OCI-M1 (cell line): ENCODE results near the gene BAHCC1.

Experiments used
- DNase-seq: peaks from one replicate; lab custom pipeline; 2025; lab: John Stamatoyannopoulos, UW

The BAHCC1 gene

GRCh38 chr17:81386646-81387099, 8.6 kb upstream of the BAHCC1 start:
- DNase-seq, result no peak

GRCh38 chr17:81387100-81388090, 7.9 kb upstream of the BAHCC1 start:
- no peak for DNase-seq

DNA sequence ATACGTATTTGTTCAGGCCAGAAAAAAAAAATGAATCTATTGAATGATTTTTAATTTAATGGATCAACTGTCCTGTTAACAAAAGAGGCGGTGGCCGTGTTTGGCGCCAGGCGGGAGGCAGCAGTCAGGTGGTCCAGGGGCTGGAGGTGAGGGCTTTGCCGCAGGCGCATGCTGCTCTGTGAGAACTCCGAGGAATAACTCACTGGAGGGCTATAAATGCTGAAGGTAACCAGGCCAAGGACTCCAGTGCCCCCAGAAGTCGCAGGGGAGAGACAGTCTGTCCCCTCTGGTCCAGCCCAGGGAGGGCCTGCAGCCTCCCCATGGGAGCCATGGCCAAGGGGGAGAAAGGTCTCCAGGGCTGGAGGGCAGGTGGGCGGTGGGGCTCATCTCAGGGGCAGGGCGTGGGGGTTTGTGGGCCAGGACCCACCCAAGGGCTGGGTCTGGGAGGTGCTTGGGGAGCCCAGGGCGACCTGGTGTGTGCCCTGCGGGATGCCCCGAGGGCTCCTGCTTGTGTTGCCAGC, 7.1 kb upstream of the BAHCC1 start:
- DNase-seq, result no peak

DNA sequence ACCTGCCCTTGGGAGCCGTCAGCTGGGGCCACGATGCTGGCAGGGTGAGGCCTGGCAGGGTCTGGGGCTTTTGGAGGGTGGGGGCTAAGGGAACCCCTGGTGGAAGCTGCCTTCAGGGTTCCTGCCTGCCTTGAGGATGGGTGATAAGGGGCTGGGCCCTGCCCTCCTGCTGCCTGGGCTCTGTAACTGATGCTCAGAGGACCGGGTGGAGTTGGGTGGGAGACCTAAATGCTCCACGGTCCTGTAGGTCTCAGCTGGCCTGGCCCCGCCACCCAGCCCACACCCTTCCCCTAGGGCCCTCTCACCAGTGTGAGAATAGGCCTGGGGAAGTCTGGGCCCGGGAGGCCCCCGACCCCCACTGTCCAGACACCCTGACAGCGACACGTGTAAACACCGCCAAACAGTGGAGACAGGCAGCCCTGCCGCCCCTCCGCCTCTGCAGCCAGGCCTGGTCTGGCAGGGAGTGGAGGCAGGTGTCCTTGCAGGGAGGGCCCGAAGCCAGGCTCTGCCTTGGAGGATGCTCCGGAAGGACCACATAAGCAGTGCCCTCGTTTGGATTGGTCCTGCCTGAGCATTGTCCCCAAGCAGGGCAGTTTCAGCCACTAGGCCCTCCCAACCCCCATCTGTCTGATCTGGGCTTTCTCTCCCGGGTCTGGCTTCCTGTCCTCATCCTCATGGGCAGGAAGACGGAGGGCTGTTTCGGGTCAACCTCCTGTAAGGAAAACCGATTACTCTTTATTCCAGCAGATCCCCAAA, 6.5 kb upstream of the BAHCC1 start:
- DNase-seq, result no peak

DNA sequence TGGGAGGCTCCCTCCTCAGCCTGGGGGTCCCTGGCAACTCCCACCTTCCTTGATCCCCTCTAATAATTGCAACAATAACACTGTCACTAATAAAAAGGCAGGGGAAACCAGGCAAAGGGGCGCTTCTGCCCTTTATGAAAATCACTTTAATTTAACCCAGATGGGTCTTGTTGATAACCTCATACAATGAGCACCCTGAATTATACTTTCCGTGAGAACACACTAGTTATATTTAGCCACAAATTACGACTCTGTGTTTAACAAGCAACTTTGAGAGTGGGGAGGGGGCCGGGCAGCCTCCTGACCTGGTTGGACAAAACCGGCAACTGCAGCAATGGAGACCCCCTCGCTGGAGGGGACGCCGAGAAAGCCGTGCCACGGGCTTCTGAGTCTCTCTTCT, 5.7 kb upstream of the BAHCC1 start:
- DNase-seq, result no peak

DNA sequence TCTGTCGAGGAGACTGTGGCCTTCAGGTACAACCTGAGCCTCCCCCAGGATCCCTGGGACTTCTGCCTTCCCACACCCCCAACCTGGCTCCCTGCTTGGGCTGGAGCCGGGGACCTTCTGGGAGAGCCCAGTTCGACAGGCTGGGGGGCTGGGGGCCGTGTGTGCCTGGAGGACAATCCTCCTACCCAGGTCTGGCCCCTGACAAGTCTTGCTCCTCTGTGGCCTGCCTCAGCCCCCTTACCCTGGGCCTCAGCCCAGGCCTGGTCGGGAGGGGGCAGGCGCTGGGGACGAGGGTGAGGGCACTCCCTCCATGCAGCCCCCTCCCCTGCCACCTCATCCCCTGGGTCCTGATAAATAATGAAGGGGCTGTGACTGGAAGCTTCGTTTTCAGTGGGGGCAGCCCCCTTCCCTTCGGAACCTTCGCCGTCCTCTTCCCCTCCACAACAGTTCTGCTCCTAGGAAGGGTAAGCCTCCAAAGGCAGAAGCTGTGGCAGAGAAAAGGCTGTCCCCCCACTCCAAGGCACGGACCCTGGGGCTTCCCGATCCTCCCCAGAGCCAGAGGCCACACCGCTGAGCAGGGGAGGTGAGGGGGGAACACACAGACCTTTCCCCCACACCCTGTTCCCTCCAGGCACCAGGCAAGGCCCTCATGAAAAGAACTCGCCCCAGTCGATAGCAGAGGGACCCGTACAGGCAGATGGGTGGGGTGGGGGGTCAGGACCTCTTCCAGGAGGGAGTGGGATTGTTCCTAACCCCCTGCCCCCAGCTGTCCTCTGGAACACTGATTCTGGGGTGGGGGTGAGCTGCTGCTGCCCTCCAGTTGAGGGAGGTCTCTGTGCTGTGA, 5.0 kb upstream of the BAHCC1 start:
- DNase-seq, result no peak

DNA sequence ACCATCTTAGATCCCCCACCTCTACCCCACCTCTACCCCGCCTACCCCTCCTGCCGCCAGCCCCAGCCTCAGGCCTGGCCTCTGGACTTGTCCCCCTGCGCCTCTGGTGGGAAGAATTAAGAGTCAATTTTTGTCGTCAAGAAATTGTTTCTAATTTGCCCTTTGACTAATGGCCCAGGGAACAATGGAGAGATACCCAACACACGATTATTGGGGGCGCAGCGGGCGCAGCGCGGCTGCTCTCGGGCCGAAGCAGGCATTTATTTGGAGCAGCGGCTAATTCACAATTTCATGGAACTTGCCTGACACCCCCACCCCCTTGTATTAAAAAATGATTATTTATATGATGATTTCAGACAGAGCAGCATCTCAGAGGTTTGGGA, 4.4 kb upstream of the BAHCC1 start:
- no peak for DNase-seq

DNA sequence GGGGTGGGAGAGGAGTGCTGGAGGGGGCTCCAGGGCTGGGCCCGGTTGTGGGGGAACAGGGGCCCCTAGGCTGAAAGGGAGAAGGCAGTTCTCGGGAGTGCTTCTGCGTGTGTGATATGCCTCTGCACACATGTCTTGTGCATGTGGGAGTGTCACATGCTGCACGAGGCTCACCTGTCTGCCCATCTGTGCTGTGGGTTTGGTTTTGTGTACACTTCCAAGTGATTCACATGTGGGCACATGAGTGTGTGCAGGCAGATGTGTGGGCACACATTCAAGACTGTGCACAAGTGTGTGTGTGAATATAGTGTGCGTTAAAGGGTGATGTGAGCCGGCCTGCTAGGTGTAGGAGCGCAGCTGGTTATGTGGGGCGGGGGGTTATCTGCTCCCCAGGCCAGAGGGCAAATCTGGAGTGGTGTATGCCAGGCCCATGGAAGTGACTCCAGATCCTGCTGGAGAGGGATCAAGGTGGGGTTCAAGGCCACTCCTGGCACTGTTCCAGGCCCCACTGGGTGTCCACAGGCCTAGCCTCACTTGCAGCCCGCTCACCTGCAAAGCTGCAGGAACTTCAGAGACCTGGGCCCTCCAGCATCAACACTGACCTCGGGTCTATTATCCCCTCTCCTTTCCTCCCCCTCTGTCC, 3.8 kb upstream of the BAHCC1 start:
- no peak for DNase-seq

DNA sequence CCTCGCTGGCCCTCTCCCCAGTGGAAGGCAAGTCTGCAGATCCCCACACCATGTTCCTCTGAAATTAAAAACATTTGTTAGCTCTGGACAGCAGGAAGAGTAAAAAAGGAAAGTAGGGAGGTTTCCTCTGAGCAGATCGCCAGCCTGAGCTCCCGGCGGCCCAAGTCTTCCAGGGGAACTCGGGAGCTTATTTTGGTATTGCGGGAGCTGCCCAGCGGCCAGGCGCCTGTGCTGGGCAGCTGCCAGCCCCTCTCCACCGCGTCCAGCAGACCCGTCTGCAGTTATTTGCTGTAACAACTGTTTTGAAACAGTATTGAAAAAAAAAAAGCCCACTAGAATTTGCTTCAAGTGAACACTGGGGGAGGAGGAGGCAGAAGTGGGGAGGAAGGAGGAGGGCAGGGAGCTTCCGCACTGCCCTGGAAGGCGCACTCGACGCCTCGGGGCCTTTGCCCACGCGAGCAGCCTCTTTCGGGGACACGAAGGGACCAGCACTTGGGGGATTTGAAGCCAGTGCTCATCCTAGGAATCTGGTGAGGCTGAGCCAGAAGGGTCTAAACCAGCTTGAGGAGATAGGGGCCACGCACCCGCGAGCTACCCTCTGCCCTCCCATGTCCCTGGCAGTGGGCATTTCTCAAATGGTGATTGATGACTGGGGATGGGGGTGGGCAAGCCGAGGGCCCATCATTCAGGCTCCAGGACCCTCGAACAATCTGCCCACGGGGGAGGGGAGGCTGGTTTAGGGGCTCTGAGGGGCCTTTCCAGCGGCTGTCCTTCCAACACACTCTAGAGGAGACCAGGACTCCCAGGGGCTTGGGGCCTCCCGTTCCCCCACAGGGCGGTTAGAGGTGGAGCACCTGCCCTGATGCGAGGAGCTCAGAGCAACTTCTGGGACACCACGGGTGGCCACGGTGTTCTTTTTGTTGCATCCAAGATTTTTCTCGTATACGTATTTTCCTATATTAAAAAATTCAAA, 3.0 kb upstream of the BAHCC1 start:
- DNase-seq, result no peak

GRCh38 chr17:81392909-81393654, 2.2 kb upstream of the BAHCC1 start:
- peak; percentile 56 for DNase-seq

DNA sequence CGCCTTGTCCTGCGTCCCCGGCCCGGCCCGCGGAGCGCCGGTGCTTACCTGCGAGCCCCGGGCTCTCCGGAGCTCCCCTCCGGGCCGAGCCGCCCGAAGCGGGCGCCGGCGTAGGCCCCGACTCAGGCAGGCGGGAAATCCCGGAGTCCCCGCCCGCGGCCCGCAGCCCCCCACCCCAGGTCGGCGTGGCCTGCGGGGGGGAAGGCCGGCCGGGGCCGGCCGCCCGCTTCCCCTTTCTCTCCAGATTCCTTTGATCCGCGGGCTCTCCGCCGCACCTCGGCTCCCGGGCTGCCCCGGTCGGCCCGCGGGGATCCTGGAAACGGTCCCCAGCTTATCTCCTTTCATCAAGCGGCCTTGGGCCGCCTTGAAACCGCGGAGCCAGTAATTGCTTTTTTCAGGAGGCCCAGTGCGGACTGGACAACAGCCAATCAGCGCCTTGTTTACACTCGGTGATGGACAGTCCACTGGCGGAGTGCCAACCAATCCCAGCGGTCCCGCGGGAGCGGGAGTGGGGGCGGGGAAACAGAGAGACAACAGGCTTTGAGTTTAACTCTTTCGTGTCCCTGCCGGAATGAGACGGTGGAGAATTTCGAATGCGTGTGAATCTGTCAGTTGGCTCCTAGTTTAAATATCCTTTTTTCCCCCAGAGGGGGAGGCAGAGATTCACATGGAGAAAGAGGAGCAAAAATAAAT, 1.4 kb upstream of the BAHCC1 start:
- DNase-seq, result peak; percentile 100

- DNase-seq, result no peak
These were observed 808 bp upstream of the BAHCC1 start for GRCh38 chr17:81394377-81394920.

DNA sequence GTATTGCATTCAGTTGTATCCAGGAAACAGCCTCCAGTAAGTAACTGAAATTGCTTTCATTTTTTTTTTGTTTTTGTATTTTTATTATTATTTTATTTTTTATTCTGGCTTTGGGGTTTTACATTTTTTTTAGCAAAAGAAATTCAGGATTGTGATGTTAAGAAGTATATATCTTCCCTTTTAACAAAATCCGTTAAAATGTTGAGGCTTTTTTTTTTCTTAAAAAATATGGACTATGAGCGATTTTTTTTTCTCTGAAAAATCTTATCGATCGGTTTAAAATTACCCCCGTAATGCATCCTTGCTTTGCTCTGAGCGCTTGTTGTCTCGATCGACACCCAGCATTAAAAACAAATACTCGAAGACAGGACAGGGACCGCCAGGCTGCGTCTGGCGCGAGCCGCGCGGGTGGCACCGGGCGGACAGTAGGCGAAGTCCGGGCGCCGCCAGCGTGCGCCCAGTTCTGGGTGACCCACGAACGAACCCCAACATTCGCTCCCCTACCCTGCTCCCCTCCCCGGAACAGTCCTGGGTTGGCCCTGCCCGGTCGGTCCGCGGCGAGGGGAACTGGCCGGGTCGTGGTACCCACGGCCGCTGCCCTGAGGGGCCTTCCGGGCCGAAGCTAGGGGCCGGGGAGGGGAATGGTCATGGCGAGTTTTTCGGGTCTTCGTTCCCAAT, 482 bp downstream of the BAHCC1 start:
- DNase-seq, result no peak

DNA sequence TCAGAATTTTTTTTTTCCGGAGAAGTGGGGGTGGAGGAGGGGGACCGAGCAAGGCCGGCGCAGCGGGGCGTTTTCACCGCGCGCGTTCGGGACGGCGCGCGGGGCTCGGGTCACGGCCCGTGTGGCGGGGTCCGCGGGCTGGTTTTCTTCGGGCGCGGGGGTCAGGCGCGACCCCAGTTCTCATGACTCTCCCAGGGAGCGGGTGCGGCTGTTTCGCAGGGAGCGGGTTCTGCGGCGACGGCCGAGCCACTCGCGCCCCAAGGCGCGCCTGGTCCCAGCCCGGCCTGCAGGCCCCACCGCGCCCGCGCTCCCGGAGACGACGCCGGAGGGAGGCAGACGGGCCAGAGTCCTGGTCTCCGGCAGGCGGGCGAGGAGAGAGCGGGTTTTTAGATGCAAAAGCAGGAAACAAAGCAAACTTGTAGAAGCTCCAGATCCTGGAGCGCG, 1.0 kb downstream of the BAHCC1 start:
- no peak for DNase-seq

DNA sequence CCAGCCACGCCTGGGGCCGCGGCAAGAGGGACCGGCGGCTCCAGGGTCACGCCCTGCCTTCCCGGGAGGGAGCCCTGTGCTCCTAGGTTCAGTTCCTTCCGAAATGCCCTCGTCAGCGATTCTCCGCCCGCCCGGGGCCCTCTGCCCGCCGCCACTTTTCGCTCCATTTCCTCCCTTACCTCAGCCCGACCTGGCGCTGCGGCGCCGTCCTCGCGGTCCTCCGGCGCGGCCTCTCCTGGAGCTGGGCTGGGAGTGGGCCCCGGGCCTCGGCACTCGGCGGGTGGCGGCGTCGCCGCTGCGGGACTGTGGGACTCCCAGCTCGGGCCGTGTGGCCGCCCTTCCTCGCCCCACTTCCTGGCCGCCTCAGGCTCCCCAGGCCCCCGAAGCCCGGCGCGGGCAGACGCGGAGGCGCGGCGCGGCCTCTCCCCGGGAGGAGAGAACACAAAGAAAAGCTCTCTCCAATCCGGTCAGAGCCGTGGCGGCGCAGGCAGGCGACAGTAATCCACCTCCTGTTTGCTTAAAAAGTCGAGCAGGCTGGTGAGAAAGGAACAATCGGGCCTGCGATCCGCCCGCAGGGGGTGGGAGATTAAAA, 1.6 kb downstream of the BAHCC1 start:
- no peak for DNase-seq

DNA sequence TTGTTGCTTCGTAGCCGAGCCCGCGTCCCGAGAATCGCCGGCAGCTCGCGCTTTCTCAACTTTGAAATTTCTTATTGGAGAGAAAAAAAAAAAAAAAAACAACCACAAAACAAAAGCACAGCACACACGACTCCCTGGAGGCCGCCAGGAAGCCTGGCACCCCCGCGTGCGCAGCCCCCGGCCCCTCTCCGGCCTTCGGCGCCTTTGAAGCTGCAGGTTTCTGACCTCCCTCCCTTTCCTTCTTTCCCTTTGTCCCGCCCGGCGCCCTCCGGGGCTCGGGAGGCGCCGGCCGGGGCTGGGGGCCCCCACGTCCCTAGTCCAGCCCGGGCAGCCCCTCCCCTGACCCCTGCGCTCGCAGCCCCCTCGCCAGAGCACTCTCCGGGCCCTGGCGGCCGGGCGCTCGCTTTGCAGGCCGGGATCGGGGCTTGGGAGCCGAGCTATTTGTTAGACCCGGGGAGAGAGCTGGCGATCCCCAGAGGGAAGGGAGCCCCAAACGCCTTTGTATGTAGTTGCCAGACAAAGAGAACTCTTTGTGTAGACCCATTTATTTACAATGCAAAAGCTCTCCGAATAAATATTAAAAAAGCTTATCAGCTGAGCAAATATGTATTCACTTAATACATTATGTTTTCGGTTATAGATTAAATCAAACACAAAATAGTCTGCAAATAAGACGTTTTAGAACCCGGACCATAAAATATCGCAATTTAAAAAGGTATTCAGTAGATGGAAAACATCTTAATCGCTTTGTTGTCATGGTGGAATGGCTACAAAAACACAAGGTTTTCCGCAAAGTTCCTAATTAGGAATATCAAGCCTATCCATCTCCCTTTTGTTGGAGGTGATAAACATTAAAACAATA, 2.3 kb downstream of the BAHCC1 start:
- DNase-seq, result no peak
